VCaP (cell line): Measurements from ENCODE around the gene RBM4B.
"Not testable (repeated sequence)": the region's sequence is repeated elsewhere in the genome, so short reads cannot be mapped to it uniquely, and the experiment has no call there.

ENCODE experiments used
- H3K27ac ChIP-seq: fragments of 450-650 bp; 2 replicates; pipeline ENCODE4 v1.5.1; 2017
- CTCF ChIP-seq: fragments of 450-650 bp; conservative IDR thresholded peaks from 2 replicates; pipeline ENCODE4 v1.5.1; 2017; ENCODE audit warnings: mild to moderate bottlenecking, moderate library complexity

The RBM4B gene

GRCh38 chr11:66677599-66678375 lies at the start of gene RBM4B:
TSS of gene RBM4B (minus strand) at chr11:66677887. CDS start at chr11:66677079, 808 bp downstream.
- no peak for TF ChIP-seq CTCF
- peak within 1 kb of the TSS; percentile 92 for H3K27ac ChIP-seq

- no peak for TF ChIP-seq CTCF
- no peak overlapping the region for H3K27ac ChIP-seq
These were observed 48.0 kb upstream of the RBM4B start for GRCh38 chr11:66725647-66726046.

GRCh38 chr11:66725114-66725513 lies 47.4 kb upstream of the RBM4B start:
- no peak for TF ChIP-seq CTCF
- no peak overlapping the region for H3K27ac ChIP-seq

- H3K27ac ChIP-seq = not testable (repeated sequence)
These were observed 46.5 kb upstream of the RBM4B start for GRCh38 chr11:66724167-66724566.

- no peak for TF ChIP-seq CTCF
These were observed 46.0 kb upstream of the RBM4B start for GRCh38 chr11:66723693-66724092.

GRCh38 chr11:66722745-66723651 lies 45.3 kb upstream of the RBM4B start:
- TF ChIP-seq CTCF = no peak

More at GRCh38 chr11:66723693-66724092, 46.0 kb upstream of the RBM4B start:
- H3K27ac ChIP-seq = 0 out of 2 replicates have a peak overlapping the region, but pooled peaks have one; percentile 5

GRCh38 chr11:66721939-66722338 lies 44.3 kb upstream of the RBM4B start:
- no peak for TF ChIP-seq CTCF
- H3K27ac ChIP-seq = no peak overlapping the region

More at GRCh38 chr11:66722745-66723651, 45.3 kb upstream of the RBM4B start:
- 0 out of 2 replicates have a peak overlapping the region, but pooled peaks have one; percentile 5 for H3K27ac ChIP-seq
